ENCODE data around the gene CCL16.
"Not testable (repeated sequence)": the region's sequence is repeated elsewhere in the genome, so short reads cannot be mapped to it uniquely, and the experiment has no call there.

CCL16 gene

GRCh38 chr17:35984140-35984539, 2.8 kb upstream of the CCL16 start:
- no peak for DNase-seq

DNA sequence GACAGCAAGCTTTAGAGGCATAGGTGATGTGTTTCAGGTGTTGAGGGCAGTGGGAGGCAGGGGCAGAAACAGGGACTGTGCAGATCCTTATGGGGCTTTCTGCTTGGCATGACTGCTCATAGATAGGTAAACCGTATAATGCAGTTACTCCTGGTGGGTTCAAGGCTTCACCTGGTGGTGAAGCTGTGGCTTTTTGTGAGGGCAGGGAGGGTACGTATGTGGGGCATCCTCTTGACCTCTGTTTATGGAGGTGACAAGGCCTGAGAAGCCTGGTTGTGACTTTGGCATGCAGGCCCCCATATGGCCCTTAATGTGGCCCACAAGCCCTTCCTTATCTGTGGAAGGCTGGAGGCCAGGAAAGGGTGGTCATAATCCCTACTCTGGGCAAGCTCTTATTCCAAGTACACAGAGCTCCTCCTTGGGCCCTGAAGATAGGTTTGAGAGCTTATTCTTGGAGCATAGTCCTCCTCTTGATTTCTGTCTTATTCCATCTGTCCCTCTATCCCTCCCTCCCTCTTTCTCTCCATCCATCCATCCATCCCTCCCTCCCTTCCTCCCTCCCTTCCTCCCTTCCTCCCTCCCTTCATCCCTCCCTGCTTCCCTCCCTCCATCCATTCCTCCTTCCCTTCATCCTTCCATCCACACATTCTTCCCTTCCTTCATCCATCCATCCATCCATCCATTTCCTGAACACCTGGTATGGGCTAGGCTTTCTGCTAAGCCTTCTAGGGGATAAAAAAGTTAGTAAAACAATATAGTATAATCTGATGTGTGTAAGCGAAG, 1.3 kb upstream of the CCL16 start:
- no peak for DNase-seq

GRCh38 chr17:35981908-35982330, 622 bp upstream of the CCL16 start:
- DNase-seq = no peak

- DNase-seq = no peak
Measured at GRCh38 chr17:35978346-35978745, 3.0 kb downstream of the CCL16 start.

DNA sequence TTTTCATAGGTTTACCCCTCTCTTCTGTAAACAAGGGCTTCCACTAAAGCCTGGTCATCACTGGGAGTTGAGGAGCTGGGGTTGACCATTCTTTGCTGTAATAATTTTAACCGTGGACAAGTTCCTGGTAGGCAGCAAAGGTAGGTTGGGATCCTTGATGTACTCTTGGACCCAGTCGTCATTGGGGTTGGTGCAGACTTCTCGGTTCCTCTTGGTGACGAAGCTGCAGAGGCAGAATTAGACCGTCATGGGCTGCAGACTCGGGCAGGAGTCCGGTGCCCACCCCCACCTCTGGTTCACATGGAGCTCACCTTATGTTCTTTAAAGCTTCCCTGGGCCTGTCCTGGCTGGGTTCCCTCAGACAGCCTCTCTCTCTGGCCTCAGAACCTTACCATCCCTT, 3.8 kb downstream of the CCL16 start:
- DNase-seq = no peak

DNA sequence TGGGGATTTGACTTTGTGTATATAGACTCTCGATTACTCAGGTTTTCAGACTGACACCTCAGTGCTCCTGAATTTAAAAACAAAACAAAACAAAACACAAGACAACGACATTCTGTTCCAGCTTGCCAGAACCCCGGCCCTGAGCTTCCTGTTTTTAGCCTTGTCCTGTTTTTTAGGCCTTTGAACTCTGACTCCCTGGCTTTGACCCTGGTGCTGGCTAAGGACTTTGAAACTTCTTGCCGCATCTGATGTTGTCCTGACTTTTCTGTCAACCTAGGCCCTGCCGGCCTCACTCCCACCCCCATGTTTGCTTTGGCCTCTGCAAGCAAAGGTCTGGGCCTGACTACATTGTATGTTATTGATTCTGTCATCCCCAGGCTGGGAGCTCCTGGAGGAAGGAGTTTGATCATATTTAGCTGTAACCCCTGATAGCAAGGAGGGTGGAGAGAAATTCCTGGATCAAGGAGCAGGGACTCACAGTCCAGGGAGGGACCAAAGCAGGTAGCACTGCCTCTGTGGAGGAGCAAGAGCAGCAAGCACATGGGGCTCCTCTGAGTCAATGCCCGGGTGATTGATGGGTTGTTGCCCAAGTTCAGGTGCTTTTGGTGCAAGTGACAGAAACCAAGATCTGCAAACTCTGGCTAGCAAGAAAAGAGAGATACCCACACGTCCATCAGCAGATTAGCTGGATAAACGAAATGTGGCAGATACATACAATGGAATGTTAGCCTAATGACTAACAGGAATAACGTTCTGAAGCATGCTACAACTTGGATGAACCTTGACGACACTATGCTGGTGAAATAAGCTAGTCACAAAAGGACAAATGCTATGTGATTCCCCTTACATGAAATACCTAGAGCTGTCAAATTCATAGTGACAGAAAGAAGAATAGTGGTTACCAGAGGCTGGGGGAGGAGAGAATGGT, 7.7 kb downstream of the CCL16 start:
- DNase-seq = no peak

GRCh38 chr17:35972945-35973332, 8.4 kb downstream of the CCL16 start:
- no peak for DNase-seq

DNA sequence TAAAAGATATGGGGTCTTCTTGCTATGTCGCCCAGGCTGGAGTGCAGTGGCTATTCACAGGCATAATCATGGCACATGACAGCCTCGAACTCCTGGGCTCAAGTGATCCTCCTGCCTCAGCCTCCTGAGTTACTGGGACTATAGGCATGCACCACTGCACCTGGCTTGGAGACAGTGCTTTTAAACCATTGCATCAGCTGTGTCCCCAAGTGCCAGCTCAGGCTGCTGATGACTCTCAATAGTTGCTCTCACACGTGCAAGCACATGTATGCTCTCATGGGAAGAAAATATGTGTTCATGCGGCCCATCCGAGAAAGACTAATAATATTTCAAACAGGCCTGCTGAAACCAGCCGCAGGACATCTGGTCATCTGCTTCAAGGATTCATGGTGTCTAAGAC, 8.8 kb downstream of the CCL16 start:
- no peak for DNase-seq

GRCh38 chr17:35972066-35972465, 9.2 kb downstream of the CCL16 start:
- DNase-seq = no peak

- DNase-seq = peak in 10 of 14 donors; percentile 12 to 64 (median 44)
Measured at GRCh38 chr17:35969558-35970380, 11.5 kb downstream of the CCL16 start.

GRCh38 chr17:35968520-35969054, 12.7 kb downstream of the CCL16 start:
- DNase-seq = no peak

- no peak for DNase-seq
Measured at GRCh38 chr17:35965272-35965671, 16.0 kb downstream of the CCL16 start.

GRCh38 chr17:35963663-35964062, 17.6 kb downstream of the CCL16 start:
- DNase-seq = no peak

DNA sequence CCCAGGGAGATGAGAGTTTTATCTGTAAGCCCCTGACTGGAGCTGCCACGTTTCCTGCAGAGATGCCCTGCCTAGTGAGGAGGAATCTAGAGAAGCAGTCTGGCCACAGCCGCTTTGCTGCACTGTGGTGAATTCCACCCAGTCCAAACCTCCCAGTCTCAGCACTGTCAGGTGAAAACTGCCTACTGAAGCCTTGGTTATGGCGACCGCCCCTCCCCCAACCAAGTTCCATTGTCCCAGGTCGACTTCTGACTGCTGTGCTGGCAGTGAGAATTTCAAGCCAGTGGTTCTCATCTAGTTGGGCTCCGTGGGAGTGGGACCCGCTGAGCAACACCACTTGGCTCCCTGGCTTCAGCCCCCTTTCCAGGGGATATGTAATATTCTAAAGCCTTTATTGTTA, 27.6 kb downstream of the CCL16 start:
- DNase-seq = no peak

GRCh38 chr17:35949401-35949800, 31.9 kb downstream of the CCL16 start:
- DNase-seq = no peak

DNA sequence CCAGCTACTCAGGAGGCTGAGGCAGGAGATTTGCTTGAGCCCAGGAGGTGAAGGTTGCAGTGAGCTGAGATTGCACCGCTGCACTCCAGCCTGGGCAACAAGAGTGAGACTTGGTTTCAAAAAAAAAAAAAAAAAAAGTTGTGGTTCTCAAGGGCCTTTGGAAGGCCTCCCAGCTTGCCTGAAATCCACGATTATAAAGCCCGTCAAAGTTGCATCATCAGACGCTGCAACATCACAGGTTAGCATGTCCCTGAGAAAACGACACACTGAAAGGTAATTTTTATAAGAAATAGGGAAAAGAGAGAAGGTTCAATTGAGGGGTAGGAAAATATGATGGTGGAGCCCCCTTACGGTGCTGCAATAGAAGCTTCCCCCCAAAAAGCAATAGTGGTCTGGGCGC, 33.2 kb downstream of the CCL16 start:
- DNase-seq = no peak

DNA sequence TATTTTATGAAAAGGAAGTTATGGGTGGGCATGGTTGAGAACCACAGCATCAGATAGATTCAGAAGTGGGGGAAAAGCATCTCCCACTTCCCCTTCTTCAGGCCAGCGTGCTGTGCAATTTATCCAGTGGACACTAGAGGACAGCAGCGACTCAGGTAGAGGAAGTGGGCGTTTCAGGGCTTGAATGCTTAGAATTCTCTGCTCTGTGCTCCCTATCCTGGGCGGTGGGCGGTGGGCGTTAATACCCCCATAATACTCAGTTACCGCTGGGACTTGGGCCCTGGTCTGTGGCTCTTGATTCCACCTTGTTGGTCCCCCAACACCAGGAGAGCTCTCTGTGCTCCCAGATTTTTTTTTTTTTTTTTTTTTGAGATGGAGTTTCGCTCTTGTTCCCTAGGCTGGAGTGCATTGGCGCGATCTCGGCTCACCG, 34.1 kb downstream of the CCL16 start:
- no peak for DNase-seq

GRCh38 chr17:35944151-35944550, 37.1 kb downstream of the CCL16 start:
- no peak for DNase-seq

GRCh38 chr17:35943537-35943936, 37.8 kb downstream of the CCL16 start, which contains the start of gene LYZL6:
Gene LYZL6, minus strand, starts transcription at chr17:35943713. Its CDS starts 4,357 bp downstream, at chr17:35939356.
- no peak for DNase-seq

DNA sequence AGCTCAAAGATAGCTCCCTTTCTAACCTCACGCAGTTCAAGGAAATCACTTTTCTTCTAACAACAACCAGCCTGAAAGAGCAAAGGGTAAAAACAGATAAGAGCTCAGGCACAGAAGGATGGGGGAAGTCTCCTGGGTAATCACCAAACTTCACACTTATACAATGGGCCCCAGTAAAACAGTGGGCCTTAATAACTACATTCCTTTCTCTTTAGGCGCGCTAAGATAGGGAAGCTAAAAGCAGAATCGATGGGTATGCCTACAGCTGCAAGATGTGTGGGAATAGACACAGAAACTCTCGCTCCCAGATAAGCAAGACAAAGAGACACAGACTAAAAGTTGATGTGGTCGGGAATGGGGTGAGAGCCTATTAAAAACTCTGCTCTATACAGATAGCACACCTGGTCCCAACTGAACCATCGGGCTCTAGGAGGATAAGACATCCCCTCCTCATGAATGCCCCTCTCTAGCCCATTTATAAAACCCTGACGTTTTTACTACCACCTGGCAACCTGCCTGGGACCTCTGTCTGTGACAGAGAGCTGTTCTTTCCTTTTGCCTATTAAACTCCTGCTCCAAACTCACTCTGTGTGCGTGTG, 38.6 kb downstream of the CCL16 start:
- no peak for DNase-seq

DNA sequence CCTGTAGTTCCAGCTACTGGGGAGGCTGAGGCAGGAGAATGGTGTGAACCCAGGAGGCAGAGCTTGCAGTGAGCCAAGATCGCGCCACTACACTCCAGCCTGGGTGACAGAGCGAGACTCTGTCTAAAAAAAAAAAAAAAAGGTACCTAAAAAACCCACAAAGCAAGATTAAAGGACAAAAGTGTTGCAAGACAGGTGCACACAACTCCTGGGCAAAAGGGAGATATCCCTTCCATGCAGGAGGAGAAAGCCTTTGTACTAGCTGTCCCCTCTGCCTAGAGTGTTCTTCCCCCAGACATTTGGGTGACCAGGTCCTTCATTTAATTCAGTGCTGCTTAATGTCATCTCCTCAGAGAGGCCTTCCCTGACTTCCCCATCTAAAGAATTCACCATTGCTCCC, 42.8 kb downstream of the CCL16 start:
- not testable (repeated sequence) for DNase-seq

- DNase-seq = no peak
Measured at GRCh38 chr17:35936063-35936462, 45.2 kb downstream of the CCL16 start.
